Activated CD4-positive, alpha-beta T cell treated with anti-CD3 and anti-CD28 coated beads for 48 hours (primary cell): ENCODE data around the gene NEIL1.
A peak's percentile ranks its signal among the peaks of the same experiment; 100 is the strongest.
"Not testable (repeated sequence)": the region's sequence is repeated elsewhere in the genome, so short reads cannot be mapped to it uniquely, and the experiment has no call there.

ENCODE experiments used
- DNase-seq: peaks from one replicate; pipeline ENCODE4 v3.0.0-alpha.2; 2020

NEIL1 gene

GRCh38 chr15:75346796-75347221 is at the start of gene NEIL1:
Gene NEIL1, plus strand, starts transcription at chr15:75347039. Its CDS starts 1,867 bp downstream, at chr15:75348906.
- no peak for DNase-seq

- not testable (repeated sequence) for DNase-seq
Observed at GRCh38 chr15:75298541-75299310, 48.1 kb upstream of the NEIL1 start.

GRCh38 chr15:75299311-75299688 is 47.5 kb upstream of the NEIL1 start:
- DNase-seq = peak; percentile 75

- DNase-seq = not testable (repeated sequence)
Observed at GRCh38 chr15:75300026-75300425, 46.8 kb upstream of the NEIL1 start.

- no peak for DNase-seq
Observed at GRCh38 chr15:75302318-75302717, 44.5 kb upstream of the NEIL1 start.

- DNase-seq = not testable (repeated sequence)
Observed at GRCh38 chr15:75302753-75303152, 44.1 kb upstream of the NEIL1 start.

GRCh38 chr15:75306188-75306587 is 40.7 kb upstream of the NEIL1 start:
- DNase-seq = no peak

- DNase-seq = peak; percentile 48
Observed at GRCh38 chr15:75307778-75308390, 39.0 kb upstream of the NEIL1 start.

- DNase-seq = no peak
Observed at GRCh38 chr15:75309711-75310110, 37.1 kb upstream of the NEIL1 start.

GRCh38 chr15:75312548-75312947 is 34.3 kb upstream of the NEIL1 start:
- DNase-seq = not testable (repeated sequence)

- DNase-seq = no peak
Observed at GRCh38 chr15:75313116-75313845, 33.6 kb upstream of the NEIL1 start.

- DNase-seq = no peak
Observed at GRCh38 chr15:75314552-75315290, 32.1 kb upstream of the NEIL1 start.

GRCh38 chr15:75319231-75319897 is 27.5 kb upstream of the NEIL1 start:
- not testable (repeated sequence) for DNase-seq

- no peak for DNase-seq
Observed at GRCh38 chr15:75321711-75322110, 25.1 kb upstream of the NEIL1 start.

GRCh38 chr15:75325922-75326321 is 20.9 kb upstream of the NEIL1 start:
- no peak for DNase-seq

- DNase-seq = no peak
Observed at GRCh38 chr15:75327005-75327404, 19.8 kb upstream of the NEIL1 start.

GRCh38 chr15:75327491-75327890 is 19.3 kb upstream of the NEIL1 start:
- DNase-seq = no peak

- DNase-seq = no peak
Observed at GRCh38 chr15:75328493-75329314, 18.1 kb upstream of the NEIL1 start.

- no peak for DNase-seq
Observed at GRCh38 chr15:75329571-75329970, 17.3 kb upstream of the NEIL1 start.

GRCh38 chr15:75332093-75332492 is 14.7 kb upstream of the NEIL1 start:
- not testable (repeated sequence) for DNase-seq

- not testable (repeated sequence) for DNase-seq
Observed at GRCh38 chr15:75333654-75334419, 13.0 kb upstream of the NEIL1 start.
